Bronchial epithelial cell (primary cell): ENCODE data around the gene CUTC. TPM values are rescaled to one million over a fixed set of nuclear protein-coding genes. Genes with fewer than 3 reads are reported as not detected.

Experiments
- DNase-seq: peaks from one replicate; pipeline ENCODE4 v3.0.0-alpha.2; 2010; ENCODE audit warnings: low read depth
- FAIRE-seq: peaks from 2 replicates; lab custom pipeline; 2011; peaks lifted over from hg19 to GRCh38; lab: Jason Lieb, UNC
- H3K27me3 ChIP-seq: 2 replicates; pipeline ENCODE4 v1.5.1; 2011; ENCODE audit warnings: low read length; ENCODE audit not compliant: control insufficient read depth, insufficient read depth
- H3K36me3 ChIP-seq: 2 replicates; pipeline ENCODE4 v1.5.1; 2011; ENCODE audit warnings: low read length; ENCODE audit not compliant: control insufficient read depth, insufficient read depth
- H3K4me3 ChIP-seq: 2 replicates; pipeline ENCODE4 v1.5.1; 2011; ENCODE audit warnings: mild to moderate bottlenecking, low read depth, low read length, control low read depth
- total RNA-seq: library from RNA; depleted of rRNA; stranded (reverse); fragments of >200 nt; gene quantifications from 2 replicates; pipeline ENCODE4 v1.2.1, GENCODE V29; 2014
- TF ChIP-seq, protein P1 (sequence below): IDR thresholded peaks from 2 replicates; pipeline ENCODE4 v1.5.1; 2011; ENCODE audit warnings: mild to moderate bottlenecking, moderate library complexity, low read length, control low read depth, inconsistent platforms; ENCODE audit not compliant: insufficient read depth, severe bottlenecking

CUTC gene, protein sequence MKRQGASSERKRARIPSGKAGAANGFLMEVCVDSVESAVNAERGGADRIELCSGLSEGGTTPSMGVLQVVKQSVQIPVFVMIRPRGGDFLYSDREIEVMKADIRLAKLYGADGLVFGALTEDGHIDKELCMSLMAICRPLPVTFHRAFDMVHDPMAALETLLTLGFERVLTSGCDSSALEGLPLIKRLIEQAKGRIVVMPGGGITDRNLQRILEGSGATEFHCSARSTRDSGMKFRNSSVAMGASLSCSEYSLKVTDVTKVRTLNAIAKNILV
- 14.2 and 25.0 TPM in 2 replicates for total RNA-seq

DNA sequence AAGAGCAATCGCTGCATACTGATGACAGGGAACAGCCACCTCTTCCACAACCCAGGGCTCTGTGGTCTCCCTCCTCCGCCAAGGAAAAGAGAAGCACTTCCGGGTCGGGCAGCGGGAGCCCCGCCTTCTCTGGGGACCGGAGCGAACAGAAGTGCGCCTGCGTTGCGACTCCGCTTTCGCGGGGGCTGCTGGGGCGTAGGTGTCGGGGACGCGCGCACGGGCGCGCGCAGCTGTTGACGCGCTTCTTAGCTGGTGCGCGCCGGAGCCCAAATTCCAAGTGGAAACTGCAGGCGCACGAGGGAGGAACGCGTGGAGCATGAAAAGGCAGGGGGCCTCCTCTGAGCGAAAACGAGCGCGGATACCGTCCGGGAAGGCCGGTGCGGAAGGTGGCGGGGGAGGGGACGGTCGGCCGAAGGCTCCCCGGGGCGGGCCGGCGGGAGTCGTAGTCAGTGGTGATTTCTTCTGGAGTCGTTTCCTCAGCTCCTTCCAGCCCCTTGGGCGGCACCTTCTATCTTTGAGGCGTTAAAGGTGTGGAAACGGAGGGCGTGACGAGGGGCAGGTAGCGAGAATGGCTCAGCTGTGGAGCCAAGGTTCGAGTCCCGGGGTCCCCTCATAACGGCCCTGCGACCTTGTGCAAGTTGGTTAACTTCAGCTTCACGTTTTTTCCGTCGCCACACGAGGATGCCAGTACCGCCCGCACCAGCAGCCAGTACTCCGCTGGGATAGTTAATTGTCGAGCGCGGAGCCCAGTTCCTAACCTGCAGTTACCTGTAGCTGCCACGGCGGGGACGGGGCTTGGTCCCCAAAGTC, at the start of gene CUTC, which contains the start of gene COX15:
Gene CUTC, plus strand, starts transcription at position 202 of the 810 bp plus-strand sequence. Its CDS starts 115 bp downstream, at position 317.
Gene COX15, minus strand, starts transcription at position 95 of the 810 bp plus-strand sequence. Its CDS starts 78 bp downstream, at position 17.
- Histone ChIP-seq H3K27me3 (no peaks in the 10 kb centered on the region), H3K36me3 (peaks cover 3% of the 10 kb centered on the region), H3K4me3 (peak within 1 kb of the TSS; percentile 71)
- peak; percentile 92 for DNase-seq
- TF ChIP-seq, protein P1, sequence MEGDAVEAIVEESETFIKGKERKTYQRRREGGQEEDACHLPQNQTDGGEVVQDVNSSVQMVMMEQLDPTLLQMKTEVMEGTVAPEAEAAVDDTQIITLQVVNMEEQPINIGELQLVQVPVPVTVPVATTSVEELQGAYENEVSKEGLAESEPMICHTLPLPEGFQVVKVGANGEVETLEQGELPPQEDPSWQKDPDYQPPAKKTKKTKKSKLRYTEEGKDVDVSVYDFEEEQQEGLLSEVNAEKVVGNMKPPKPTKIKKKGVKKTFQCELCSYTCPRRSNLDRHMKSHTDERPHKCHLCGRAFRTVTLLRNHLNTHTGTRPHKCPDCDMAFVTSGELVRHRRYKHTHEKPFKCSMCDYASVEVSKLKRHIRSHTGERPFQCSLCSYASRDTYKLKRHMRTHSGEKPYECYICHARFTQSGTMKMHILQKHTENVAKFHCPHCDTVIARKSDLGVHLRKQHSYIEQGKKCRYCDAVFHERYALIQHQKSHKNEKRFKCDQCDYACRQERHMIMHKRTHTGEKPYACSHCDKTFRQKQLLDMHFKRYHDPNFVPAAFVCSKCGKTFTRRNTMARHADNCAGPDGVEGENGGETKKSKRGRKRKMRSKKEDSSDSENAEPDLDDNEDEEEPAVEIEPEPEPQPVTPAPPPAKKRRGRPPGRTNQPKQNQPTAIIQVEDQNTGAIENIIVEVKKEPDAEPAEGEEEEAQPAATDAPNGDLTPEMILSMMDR: peak; percentile 61
- no peak for FAIRE-seq

DNA sequence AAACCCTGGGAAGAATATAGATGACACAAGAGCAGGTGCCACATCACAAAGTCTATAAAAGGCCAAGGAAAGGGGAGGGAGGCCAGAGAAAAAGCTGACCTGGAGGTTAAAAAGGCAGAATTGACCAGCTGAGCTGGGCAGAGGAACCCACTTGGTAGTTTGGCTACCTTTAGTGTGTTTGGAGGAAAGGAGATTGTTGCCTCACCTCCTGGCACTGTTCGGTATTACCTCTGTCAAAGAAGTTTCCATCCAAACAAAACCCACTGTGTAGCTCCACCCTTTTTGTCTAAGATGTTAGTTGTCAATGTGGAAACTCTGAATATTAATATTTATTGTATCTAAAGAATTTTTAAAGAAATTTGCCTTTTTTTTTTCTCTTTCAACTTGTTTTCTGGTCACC, 49.3 kb upstream of the CUTC start:
- no peaks in the 10 kb centered on the region for H3K27me3 ChIP-seq
- FAIRE-seq: no peak
- peaks cover 4% of the 10 kb centered on the region for H3K36me3 ChIP-seq
- peak; percentile 52 for DNase-seq
- TF ChIP-seq, protein P1: peak; percentile 55
- no peak overlapping the region for H3K4me3 ChIP-seq

DNA sequence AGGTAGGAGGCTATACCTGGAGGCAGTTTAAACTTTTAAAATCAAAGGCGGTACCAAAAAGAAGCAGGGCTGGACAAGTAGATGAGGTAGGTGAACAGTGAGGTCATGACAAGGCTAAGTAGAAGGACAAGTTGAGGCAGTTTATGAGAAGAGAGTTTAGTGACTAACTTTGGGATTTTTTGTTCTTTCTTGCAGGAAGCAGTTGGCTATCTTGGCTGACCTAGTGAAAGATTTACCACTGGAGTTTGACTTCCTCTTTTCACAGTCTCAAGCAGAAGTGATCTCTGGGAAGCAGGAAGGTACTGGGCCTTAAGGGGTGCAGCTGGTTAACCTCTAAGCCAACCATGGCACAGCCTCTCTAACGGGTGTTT, 46.5 kb upstream of the CUTC start:
- TF ChIP-seq, protein P1: no peak
- FAIRE-seq: peak; percentile 73
- Histone ChIP-seq H3K27me3 (no peaks in the 10 kb centered on the region), H3K4me3 (no peak overlapping the region), H3K36me3 (peaks cover 2% of the 10 kb centered on the region)
- DNase-seq: peak; percentile 99

DNA sequence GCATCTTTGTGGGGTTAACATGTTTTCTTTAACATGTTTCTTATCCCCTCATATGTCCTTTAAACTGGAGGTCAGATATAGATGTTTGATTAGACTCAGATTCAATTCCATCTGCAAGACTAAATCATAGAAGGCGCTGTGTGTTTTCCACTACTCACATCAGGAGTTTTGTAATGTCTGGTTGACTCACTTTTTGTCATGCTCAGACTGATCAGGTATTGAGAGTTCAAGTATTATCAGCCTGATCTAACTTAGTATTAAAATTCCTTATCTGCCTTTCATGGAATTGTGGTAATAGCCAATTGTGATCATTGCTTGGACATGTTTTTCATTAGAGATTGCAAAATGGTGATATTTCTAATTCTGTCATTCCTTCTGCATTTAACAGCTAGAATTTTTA, 42.6 kb upstream of the CUTC start:
- TF ChIP-seq, protein P1: no peak
- peaks cover 12% of the 10 kb centered on the region for H3K36me3 ChIP-seq
- DNase-seq (peak; percentile 90), FAIRE-seq (no peak)
- no peaks in the 10 kb centered on the region for H3K27me3 ChIP-seq
- no peak overlapping the region for H3K4me3 ChIP-seq

DNA sequence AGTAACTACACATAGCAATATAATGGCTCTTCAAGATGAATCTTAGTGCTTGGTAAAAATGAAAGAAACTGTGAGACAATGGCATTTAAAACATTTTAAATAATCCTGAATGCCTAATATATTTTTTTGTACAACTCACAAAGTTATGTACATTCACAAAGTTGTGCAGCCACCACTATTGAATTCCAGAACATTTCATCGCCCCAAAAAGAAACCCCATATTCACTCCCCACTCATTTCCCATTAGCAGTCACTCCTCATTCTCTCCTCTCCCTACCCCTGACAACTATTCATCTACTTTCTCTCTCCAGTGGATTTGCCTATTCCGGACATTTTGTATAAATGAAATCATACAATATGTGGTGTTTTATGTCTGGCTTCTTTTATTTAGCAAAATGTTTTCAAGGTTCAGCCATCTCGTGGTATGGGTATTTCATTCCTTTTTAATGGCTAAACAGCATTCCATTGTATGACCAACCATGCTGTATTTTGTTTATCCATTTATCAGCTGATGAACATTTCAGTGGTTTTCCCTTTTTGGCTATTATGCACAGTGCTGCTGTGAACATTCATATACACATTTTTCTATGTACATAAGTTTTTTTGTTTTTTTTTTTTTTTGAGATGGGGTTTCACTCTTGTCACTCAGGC, 38.0 kb upstream of the CUTC start:
- Histone ChIP-seq H3K36me3 (peaks cover 23% of the 10 kb centered on the region), H3K4me3 (no peak overlapping the region), H3K27me3 (no peaks in the 10 kb centered on the region)
- TF ChIP-seq, protein P1: no peak
- FAIRE-seq: no peak
- no peak for DNase-seq
